HK-2 (cell line): Measurements from ENCODE around the gene ZMPSTE24.

Experiments
- DNase-seq: peaks from one replicate; pipeline ENCODE4 v3.0.0-alpha.2; 2018; ENCODE audit not compliant: unreplicated experiment

The ZMPSTE24 gene

GRCh38 chr1:40258445-40258769 lies 371 bp downstream of the ZMPSTE24 start:
- DNase-seq: no peak

GRCh38 chr1:40264354-40264781 lies 6.3 kb downstream of the ZMPSTE24 start:
- DNase-seq: no peak

DNA sequence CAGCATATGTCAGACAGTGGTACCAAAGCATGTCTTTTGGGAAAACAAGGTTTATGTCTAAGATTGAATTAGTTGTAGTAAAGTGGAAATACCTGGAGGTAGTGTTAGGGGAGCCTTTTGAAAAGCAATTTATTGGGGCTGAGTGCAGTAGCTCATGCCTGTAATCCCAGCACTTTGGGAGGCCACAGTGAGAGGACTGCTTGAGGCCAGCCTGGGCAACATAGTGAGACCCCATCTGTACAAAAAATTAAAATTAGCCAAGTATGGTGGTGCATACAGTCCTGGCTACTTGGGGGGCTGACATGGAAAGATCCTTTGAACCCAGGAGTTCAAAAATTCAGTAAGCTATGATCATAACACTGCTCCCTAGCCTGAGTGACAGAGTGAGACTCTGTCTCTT lies 7.3 kb downstream of the ZMPSTE24 start:
- no peak for DNase-seq

DNA sequence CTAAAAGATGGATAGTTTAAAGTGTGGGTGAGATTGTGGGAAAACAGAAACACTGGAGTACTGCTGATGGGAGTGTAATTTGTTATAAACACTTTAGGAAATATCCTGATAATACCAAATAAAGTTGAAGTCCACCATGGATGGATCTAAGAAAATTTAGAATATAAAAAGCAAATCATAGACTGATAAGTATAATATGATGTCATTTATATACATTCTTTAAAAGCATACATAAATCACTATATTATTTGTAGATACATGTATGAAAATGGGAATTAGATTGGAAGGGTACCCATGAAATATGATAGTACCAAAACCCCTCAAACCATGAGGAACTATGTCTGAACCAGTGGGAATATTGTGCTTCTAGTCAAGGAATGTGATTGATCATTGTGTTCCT lies 7.9 kb downstream of the ZMPSTE24 start:
- no peak for DNase-seq

GRCh38 chr1:40266786-40267535 lies 8.9 kb downstream of the ZMPSTE24 start:
- DNase-seq: no peak

DNA sequence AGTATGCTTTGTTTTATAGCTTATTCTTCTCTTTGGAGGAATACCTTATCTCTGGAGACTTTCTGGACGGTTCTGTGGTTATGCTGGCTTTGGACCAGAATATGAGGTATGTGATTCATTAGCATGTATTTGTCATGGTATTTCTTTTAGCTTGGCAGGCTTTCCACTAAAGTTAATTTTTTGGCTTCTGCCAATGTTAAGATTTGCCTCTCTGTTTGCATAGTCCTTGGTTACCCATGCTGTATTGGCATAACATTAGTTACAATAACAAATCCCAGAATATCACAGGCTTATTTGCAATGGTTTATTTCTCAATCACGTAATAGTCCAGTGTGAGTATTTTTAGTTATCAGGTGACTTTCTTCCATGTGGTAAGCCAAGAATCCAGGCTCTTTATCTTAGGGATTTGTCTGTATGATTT lies 9.7 kb downstream of the ZMPSTE24 start:
- DNase-seq: no peak

- DNase-seq: no peak
These were observed 10.2 kb downstream of the ZMPSTE24 start for GRCh38 chr1:40268211-40268610.

DNA sequence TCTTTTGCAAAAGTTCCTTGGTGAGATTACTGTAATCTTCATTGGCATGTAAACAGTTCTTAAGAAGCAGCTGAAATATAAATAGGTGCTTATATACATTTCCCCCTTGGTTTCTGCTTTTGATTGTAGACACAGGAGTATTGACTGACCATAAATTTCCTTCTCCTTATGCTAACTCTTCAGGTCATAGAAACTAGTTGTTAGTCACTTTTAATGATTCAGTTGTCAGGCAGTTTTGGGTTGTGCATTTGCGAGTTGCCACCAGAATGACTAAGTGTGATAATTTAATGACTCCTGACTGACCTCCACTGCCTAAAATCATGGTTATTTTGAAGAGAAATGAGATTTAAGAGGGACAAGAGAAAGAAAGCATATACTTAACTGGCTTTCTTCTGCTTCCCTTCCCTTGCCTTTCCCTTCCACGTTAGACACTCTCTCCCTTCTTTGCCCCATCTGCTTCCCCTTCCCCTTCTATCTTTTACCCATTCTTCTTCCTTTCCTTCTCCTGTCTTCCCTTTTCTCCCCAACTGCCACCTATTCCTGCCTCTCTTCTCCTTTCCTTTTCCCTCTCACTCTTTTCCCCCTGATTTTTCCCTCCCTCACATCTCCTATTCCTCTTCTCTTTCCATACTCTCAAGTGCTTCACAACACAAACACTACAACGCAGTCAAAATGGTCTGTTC lies 12.3 kb downstream of the ZMPSTE24 start:
- no peak for DNase-seq

DNA sequence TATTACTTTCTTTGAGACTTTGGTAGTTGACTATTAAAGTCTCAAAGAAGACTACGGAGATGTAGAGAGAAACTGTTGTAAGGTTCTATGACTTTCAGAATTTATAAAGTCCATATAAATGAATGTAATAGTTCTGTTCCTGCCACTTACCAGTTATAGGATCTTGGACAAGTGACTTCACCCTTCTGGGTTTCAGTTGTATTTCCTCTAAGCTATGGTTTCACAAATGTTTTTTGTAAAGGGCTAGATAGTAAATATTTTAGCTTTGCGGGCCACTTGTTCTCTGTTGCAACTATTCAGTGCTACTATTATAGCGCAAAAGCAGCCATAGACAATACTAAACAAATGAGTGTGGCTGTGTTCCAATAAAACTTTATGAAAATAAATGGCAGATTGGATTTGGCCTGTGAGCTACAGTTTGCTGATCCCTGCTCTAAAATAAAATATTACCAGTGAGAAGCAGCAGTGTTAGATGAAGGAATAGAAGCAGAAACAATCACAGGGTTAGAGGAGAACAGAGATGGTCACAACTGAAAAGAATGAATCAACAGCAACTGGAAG lies 14.7 kb downstream of the ZMPSTE24 start:
- DNase-seq: no peak

DNA sequence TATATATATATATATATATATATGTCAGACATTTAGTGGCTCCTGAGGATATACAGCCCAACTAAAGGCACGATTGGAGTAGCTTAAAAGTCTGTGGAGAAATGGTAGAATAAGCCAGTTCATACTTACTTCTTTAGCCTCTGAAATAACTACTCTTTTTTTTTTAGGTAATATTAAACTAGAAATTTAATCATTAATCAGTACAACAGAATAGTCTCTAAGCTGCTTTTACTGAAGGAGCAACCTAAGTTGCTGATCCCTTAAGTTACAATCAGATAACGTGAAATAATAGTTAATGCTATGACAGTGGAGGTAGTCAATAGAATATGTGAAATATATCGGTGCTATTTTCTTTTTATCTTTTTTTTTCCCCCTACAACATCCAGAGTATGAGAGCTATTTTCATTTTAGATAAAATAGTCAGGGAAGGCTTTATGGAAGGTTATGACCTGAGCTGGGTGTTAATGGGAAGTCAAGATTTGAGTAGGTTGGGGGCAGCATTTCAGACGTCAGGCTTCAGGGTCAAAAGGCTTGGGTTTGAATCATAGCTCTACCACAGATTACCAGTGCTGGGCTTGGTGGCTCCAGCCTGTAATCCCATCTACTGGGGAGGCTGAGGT lies 15.6 kb downstream of the ZMPSTE24 start:
- DNase-seq: no peak

GRCh38 chr1:40274331-40274730 lies 16.3 kb downstream of the ZMPSTE24 start:
- DNase-seq: no peak

DNA sequence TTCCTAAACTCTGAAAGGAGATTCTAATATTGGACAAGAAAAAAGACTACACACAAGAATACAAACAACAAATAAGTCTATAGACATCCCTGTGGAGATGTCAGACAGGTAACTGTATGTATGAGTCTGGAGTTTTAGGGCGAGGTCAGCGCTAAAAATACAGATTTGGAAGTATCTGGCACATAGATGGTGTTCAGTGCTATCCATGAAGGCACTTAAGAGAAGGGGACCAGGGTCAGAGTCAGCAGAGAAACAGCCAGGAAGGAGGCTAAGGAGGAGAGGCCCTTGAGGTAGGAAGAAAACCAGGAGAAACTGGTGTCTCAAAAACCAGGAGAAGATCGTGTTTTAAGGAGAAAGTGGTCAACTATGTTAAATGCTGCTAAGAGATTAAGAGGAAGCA lies 18.1 kb downstream of the ZMPSTE24 start:
- DNase-seq: no peak

- DNase-seq: no peak
These were observed 23.8 kb downstream of the ZMPSTE24 start for GRCh38 chr1:40281853-40282252.

DNA sequence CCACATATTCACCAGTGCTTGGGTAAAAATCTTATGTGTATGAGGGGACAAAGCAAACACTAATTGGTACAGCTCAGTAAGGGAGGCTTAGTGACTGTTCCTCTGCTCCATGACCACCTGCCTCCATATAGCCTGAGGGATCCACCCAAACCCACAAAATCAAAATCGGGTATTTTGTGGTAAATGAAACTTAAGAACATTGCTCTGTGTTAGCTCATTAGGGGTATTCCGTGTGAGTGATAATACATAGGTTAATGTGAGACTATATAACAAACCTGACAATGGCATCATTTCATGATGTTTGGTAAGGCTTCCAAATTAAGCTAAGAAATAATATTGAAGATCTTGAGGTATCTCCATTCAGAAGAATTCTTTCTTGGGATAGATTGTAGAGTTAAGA lies 33.3 kb downstream of the ZMPSTE24 start:
- DNase-seq: no peak

DNA sequence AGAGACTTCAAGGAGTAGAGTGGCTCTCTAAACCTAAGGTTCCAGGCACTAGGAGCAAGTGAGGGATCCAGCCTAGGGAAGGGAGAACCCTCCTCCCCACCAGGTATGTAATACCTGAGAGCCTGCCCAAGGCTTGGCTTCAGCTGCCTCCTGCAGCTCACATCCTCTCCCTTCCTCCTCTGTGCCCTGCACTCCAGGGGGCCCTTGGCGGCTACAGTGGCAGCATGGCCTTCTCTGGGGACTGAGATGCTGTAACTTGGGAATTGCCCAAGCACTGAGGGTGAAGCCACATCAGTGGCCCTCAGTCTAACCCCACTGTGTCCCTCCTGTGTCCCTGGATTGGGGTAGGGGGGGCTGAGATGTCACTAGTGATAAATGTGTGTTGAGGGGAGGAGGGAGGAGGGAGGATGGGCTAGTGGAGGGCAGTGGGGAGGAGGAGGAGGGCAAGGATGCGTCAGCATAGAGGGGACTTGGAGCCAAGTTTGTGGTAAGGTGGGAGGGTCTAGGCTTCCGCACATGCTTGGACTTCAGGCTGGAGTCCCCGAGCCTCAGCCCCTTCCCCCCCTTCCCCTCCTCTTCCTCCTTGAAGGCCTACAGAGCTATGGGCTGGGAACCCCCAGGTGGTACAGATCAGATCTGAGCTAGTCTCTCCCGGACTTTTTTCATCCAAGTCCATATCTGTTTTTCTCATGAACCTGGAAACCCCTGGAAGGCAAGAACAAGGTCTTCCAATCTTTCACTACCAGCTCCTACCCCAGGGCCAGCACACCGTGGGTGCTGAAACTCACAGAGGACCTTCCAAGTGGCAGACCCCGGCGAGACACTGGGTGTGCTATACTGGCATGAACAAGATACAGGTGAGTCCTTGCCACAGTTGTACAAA lies 41.6 kb downstream of the ZMPSTE24 start:
- DNase-seq: no peak

DNA sequence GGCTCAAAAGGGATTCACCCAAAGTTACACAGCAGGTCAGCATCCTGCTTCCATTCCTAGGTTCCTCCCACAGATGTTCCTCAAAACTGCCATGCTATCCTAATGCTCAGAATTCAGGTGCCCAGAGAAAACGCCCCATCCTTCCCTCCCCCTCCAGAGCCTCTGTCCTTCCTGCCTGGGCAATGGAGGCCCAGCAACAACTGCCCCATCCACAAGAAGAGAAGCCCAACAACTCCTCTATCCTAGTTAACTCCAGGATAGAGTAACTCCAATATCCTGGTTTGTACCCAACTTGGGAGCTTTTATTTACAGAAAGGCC lies 42.2 kb downstream of the ZMPSTE24 start:
- DNase-seq: no peak

GRCh38 chr1:40300651-40301050 lies 42.6 kb downstream of the ZMPSTE24 start:
- DNase-seq: no peak

GRCh38 chr1:40301066-40301465 lies 43.0 kb downstream of the ZMPSTE24 start:
- DNase-seq: no peak

DNA sequence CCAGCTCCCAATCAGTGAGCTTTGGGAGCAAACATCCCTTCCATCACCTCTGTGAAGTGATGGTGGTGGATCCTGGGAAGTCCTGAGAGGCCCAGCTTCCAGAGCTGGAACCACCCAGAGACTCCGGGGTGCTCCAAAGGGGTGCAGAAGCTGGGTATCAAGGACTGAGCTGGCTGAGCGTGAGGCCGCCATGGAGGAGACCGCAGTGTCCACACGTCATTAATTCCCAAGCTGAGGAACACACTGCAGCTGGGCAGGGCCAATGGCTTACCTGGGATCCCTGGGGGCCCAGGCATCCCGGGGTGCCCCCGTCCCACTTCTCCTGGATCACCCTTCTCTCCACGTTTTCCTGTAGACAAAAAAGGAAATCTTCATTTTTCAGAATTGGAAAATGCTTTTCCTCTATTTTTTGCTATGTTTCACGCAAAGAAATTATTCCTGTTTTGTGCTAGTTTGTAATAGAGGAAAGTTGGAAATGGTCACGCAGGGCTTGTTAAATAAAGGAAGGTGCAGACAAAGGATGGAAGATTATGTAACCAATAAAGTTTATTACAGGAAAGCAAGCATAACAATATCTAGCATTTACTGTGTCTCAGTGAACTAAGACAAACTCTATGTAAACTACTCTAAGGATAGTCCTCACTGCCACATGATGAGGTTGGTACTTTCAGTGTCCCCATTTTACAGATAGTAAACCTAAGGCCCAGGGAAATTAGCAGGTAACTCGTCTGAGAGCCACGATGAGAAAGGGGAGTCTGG lies 43.7 kb downstream of the ZMPSTE24 start:
- no peak for DNase-seq

DNA sequence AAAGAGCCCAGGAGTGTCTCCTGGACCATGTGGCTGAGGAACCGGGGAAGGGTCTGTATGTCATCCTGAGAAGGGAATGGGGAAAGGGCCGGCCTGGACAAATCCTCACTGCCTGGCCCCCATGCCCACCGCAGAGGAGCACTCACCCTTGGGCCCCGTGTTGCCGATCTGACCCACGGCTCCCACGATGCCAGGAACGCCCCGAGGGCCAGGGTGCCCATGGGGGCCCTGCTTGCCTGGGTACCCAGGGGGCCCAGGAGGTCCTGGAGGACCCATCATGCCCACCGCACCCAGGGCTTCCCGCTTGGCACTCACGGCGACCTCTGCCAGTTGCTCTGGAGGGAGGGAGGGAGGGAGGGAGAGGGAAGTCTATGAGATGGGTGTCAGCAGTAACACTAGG lies 44.4 kb downstream of the ZMPSTE24 start:
- DNase-seq: no peak

GRCh38 chr1:40303051-40303771 lies 45.2 kb downstream of the ZMPSTE24 start:
- DNase-seq: no peak
